ENCODE measurements around the gene IFT25.

DNA sequence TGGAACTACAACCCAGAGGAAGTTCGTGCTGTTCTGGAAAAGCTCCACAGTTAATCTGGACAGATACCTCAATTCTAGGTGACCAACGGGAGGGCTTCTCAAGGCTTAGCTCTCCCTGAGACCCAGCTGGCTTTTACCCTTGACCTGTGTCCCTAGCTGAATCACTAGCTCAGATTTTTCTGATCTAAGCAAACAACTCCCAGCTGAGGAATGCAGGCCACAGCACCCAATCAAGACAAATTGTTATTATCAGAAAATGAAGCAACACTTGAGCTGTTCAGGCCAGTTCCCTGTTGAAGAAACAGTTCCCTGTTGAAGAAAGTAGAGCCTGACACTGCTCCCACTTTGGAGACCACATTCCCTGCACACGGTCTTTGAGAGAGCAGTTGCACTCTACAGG is 35.6 kb downstream of the IFT25 start:
- TF ChIP-seq, protein P1, sequence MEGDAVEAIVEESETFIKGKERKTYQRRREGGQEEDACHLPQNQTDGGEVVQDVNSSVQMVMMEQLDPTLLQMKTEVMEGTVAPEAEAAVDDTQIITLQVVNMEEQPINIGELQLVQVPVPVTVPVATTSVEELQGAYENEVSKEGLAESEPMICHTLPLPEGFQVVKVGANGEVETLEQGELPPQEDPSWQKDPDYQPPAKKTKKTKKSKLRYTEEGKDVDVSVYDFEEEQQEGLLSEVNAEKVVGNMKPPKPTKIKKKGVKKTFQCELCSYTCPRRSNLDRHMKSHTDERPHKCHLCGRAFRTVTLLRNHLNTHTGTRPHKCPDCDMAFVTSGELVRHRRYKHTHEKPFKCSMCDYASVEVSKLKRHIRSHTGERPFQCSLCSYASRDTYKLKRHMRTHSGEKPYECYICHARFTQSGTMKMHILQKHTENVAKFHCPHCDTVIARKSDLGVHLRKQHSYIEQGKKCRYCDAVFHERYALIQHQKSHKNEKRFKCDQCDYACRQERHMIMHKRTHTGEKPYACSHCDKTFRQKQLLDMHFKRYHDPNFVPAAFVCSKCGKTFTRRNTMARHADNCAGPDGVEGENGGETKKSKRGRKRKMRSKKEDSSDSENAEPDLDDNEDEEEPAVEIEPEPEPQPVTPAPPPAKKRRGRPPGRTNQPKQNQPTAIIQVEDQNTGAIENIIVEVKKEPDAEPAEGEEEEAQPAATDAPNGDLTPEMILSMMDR (IDR thresholded peaks at IDR 0.05), result no peak
- TF ChIP-seq POLR2AphosphoS5 (IDR thresholded peaks at IDR 0.05; ENCODE audit: low read depth, low read length) (no peak), TCF7L2 (IDR thresholded peaks at IDR 0.05; ENCODE audit: low read depth, low read length) (no peak), SIN3A (IDR thresholded peaks at IDR 0.05; ENCODE audit: borderline replicate concordance, insufficient read depth, low read depth, low read length) (no peak)
- TF ChIP-seq, protein P2, sequence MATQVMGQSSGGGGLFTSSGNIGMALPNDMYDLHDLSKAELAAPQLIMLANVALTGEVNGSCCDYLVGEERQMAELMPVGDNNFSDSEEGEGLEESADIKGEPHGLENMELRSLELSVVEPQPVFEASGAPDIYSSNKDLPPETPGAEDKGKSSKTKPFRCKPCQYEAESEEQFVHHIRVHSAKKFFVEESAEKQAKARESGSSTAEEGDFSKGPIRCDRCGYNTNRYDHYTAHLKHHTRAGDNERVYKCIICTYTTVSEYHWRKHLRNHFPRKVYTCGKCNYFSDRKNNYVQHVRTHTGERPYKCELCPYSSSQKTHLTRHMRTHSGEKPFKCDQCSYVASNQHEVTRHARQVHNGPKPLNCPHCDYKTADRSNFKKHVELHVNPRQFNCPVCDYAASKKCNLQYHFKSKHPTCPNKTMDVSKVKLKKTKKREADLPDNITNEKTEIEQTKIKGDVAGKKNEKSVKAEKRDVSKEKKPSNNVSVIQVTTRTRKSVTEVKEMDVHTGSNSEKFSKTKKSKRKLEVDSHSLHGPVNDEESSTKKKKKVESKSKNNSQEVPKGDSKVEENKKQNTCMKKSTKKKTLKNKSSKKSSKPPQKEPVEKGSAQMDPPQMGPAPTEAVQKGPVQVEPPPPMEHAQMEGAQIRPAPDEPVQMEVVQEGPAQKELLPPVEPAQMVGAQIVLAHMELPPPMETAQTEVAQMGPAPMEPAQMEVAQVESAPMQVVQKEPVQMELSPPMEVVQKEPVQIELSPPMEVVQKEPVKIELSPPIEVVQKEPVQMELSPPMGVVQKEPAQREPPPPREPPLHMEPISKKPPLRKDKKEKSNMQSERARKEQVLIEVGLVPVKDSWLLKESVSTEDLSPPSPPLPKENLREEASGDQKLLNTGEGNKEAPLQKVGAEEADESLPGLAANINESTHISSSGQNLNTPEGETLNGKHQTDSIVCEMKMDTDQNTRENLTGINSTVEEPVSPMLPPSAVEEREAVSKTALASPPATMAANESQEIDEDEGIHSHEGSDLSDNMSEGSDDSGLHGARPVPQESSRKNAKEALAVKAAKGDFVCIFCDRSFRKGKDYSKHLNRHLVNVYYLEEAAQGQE (IDR thresholded peaks at IDR 0.05; ENCODE audit: insufficient read depth in 1 of 2, low read depth in 2 of 2, low read length in 1 of 2), result no peak

Measured in Panc1 (cell line).